Large intestine (tissue), 3 donors: ENCODE results near the gene F12. TPM values are rescaled to one million over a fixed set of nuclear protein-coding genes. Genes with fewer than 3 reads are reported as not detected.

Source experiments
- DNase-seq, 2 donors: peaks; one replicate each; pipeline versions ENCODE4 v3.0.0 to v3.0.0-alpha.2; 2013
- H3K27ac ChIP-seq: one replicate; pipeline ENCODE4 v1.5.1; 2013; ENCODE audit warnings: low read length
- H3K27me3 ChIP-seq: 2 replicates; pipeline ENCODE4 v1.6.1; 2013; ENCODE audit warnings: low read length; ENCODE audit not compliant: control insufficient read depth, insufficient read depth
- H3K36me3 ChIP-seq: 2 replicates; pipeline ENCODE4 v1.6.1; 2013; ENCODE audit warnings: low read length; ENCODE audit not compliant: control insufficient read depth, insufficient read depth
- H3K4me1 ChIP-seq: one replicate; pipeline ENCODE4 v1.6.1; 2013; ENCODE audit warnings: low read length; ENCODE audit not compliant: control insufficient read depth, insufficient read depth
- H3K4me3 ChIP-seq: one replicate; pipeline ENCODE4 v1.5.1; 2013; ENCODE audit warnings: low read length
- H3K9me3 ChIP-seq: one replicate; pipeline ENCODE4 v1.6.1; 2013; ENCODE audit warnings: mild to moderate bottlenecking, low read depth, low read length, moderate library complexity; ENCODE audit not compliant: control insufficient read depth
- WGBS: methylation state at CpG from one replicate; pipeline ENCODE4 v1.1.5; 2013; ENCODE audit warnings: low lambda C conversion rate; ENCODE audit not compliant: insufficient coverage; 5-methylcytosine and 5-hydroxymethylcytosine counted together
- polyA plus RNA-seq: library from polyadenylated mRNA; unstranded; fragments of 120-200 nt; gene quantifications from one replicate; pipeline ENCODE4 v1.2.1, GENCODE V29; 2013

The F12 gene
- polyA plus RNA-seq, 1 donor = 1.0 TPM

DNA sequence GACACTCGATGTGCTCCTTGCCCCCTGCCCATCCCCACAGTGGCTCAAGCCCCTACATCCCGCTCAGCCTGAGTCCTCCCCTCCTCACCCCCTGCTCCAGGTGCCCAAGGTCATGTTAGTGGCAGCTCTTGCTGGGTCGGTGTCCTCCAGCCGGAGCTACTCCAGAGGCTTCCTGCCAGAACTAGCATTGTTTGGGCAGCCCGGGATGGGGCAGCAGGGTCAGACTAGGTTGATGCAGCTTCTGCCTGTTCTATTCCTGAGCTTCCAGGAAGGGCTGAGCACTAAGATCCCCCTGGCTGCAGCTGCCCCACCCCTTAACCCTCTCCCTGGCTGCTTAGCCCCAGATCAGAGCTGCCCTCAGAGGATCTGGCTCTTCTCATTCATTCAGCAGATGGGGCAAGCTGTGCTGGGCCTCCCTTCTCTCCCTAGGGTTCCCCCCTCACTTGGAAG is 51.0 kb downstream of the F12 start:
- Histone ChIP-seq H3K27me3 (peaks cover 16% of the 10 kb centered on the region), H3K4me1 (peaks cover 2% of the 10 kb centered on the region), H3K36me3 (no peaks in the 10 kb centered on the region), H3K27ac (no peak overlapping the region), H3K4me3 (peak overlapping the region; percentile 21), H3K9me3 (no peaks in the 10 kb centered on the region)
- no peak for DNase-seq
- WGBS = no CpG with 5 or more reads among the region's 5 CpGs

DNA sequence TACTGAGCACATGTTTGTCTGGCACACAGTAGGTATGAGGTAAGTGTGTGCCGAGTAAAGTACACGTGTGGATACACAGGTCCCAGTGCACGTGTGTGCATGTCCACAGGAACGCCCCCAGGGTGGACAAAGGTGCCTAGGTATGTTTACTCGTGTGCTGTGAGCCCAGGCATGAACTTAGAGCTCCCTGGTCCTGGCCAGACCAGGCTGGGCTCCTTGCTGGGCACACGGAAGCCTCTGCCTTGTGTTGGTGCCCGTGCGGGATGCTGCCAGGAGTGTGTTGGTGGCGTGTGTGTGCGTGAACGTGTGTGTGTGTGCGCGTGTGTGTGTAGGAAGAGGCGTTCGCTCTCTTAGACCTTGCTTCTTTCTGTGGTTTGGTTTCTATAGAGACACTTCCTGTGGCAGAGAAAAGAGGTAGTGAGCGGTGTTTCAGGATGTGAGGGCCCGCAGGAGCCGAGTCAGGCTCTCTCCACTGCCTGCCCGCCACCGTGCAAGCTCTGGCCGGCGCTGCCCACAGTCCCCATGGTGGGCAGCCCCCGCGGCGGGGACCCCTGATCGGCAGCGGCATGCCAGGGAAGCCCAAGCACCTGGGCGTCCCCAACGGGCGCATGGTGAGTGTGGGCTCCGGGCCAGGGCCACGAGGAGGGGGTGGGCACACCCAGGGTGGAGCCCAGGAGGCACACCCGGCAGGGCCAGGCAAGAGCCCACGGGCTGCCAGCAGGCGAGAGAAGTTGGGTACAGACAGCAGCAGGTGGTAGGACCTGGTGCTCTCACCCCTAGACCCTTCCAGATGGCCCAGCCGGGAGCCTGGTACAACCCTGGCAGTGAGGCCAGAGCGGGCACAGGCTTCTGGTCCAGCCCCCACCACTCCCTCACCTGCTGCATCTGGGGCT is 51.7 kb downstream of the F12 start, which contains the start of gene RGS14:
RGS14 (plus strand) TSS at position 466 of the 893 bp plus-strand sequence; CDS start at position 567, 101 bp downstream.
- no peaks in the 10 kb centered on the region for H3K4me1 ChIP-seq
- WGBS = no CpG with 5 or more reads among the region's 37 CpGs

DNA sequence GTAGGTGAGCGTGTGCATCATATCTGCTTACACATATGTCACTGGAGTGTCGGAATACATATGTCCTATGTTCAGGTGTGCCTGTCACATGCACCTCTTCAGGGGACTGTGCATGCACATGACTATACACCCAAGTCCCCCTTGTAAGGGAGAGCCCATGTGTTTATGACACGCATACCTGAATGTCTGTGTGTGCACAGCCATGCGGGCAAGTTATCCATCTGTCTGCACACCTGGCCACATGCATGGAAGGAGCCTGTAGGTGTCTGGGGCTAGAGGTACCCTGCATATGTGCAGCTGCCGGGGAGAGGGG is 52.3 kb downstream of the F12 start:
- no peaks in the 10 kb centered on the region for H3K36me3 ChIP-seq
- H3K4me1 ChIP-seq = peaks cover 2% of the 10 kb centered on the region
- no peaks in the 10 kb centered on the region for H3K9me3 ChIP-seq
- WGBS = no CpG with 5 or more reads among the region's 5 CpGs
- DNase-seq = no peak
- no peak overlapping the region for H3K4me3 ChIP-seq
- H3K27me3 ChIP-seq = peaks cover 16% of the 10 kb centered on the region
- H3K27ac ChIP-seq = no peak overlapping the region

More for the DNA sequence above, 51.7 kb downstream of the F12 start, which contains the start of gene RGS14:
- no peak for DNase-seq
- no peaks in the 10 kb centered on the region for H3K36me3 ChIP-seq
- H3K4me3 ChIP-seq = peak within 1 kb of the TSS; percentile 21
- H3K27ac ChIP-seq = no peak within 1 kb of the TSS
- H3K9me3 ChIP-seq = no peaks in the 10 kb centered on the region
- H3K27me3 ChIP-seq = peaks cover 16% of the 10 kb centered on the region

DNA sequence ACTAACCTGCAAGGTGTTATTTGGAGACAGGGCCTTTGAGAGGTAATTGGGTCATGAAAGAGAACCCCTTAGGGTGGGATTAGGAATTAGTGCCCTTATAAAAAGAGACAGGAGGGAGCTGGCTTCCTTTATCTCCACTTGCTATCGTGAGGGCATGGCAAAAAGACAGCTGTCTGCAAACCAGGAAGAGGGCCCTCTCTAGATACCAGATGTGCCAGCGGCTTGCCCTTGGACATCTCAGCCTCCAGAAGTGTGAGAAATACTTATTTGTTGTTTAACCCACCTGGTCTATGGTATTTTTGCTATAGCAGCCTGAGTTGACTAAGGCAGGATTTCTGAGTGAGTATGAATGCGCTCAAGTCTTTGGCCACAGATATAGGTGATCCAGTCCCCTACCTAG is 52.6 kb downstream of the F12 start:
- Histone ChIP-seq H3K4me1 (peaks cover 2% of the 10 kb centered on the region), H3K36me3 (no peaks in the 10 kb centered on the region), H3K9me3 (no peaks in the 10 kb centered on the region), H3K27me3 (peaks cover 16% of the 10 kb centered on the region), H3K4me3 (no peak overlapping the region), H3K27ac (no peak overlapping the region)
- no peak for DNase-seq
- no CpG with 5 or more reads among the region's 3 CpGs for WGBS

DNA sequence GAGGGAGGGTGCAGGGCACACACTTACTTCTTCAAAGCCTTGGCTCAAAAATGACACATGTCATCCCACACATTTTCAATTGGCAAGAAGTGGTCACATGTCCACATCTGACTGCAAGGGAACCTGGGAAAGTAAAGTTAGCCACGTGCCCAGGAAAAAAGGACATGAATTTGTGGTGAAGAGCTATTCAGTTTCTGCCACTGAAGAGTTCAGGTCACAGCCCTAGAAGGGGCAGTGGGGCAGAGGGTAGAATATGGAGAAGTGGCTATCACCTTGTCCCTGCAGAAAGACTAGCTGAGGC is 53.5 kb downstream of the F12 start:
- Histone ChIP-seq H3K36me3 (no peaks in the 10 kb centered on the region), H3K27ac (no peak overlapping the region), H3K4me1 (peaks cover 3% of the 10 kb centered on the region), H3K4me3 (no peak overlapping the region), H3K27me3 (peaks cover 16% of the 10 kb centered on the region), H3K9me3 (no peaks in the 10 kb centered on the region)
- WGBS = no CpG with 5 or more reads among the region's 1 CpG
- DNase-seq = no peak

DNA sequence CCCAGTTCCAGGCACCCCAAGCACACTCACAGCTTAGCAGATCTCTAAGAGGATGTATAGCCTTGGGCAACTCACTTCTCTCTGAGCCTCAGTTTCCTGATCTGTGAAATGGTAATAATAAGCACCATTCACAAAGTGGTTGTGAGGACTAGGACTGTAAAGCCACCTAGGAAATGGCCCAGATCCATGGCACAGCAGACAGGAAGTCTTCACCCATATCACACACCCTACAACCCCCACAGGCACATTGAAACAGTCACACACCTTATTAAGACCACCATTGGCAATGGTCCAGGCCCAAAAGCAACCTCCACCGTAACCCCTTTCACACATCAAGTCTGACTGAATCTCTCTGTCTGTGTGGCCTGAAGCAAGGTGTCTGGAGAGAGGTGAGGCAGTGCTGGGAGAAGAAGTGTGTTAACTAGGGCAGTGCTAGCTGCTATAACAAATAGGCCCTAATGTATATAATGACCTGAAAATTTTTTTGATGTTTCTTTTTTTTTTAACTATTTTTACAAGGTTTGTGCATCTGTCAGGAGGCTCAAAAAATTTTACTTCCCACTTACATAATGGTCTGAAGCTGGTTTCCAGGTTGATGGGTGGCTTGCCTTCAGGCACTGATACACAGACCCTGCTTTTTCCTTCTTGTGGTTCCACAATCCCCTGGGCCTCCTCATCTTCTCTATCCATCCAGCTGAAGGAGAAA is 54.0 kb downstream of the F12 start:
- Histone ChIP-seq H3K36me3 (no peaks in the 10 kb centered on the region), H3K4me1 (peaks cover 8% of the 10 kb centered on the region), H3K27me3 (peaks cover 16% of the 10 kb centered on the region), H3K27ac (no peak overlapping the region), H3K4me3 (no peak overlapping the region), H3K9me3 (no peaks in the 10 kb centered on the region)
- no CpG with 5 or more reads among the region's 1 CpG for WGBS
- no peak for DNase-seq

DNA sequence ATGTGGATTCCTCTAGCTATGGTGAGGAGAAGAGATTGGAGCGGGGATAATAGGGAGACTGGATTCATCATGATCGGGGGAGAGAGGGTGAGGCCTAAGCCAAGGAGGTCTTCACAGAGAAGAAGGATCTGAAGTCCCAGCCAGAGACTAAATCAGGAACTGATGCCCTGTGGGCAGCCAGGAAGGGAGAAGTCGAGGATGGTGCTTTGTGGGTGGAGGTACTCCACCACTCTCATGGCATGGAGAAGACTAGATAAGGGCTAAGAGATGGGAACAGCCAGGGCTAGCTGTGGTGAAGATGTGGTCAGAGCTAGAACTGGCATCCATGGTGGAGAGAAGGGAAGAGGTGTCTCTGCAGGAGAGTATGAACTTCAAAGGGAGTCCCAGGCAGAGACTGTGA is 54.7 kb downstream of the F12 start:
- WGBS = no CpG with 5 or more reads among the region's 3 CpGs
- Histone ChIP-seq H3K27ac (no peak overlapping the region), H3K27me3 (peaks cover 16% of the 10 kb centered on the region), H3K4me3 (no peak overlapping the region), H3K9me3 (no peaks in the 10 kb centered on the region), H3K36me3 (peaks cover 5% of the 10 kb centered on the region), H3K4me1 (peaks cover 14% of the 10 kb centered on the region)
- DNase-seq = no peak

DNA sequence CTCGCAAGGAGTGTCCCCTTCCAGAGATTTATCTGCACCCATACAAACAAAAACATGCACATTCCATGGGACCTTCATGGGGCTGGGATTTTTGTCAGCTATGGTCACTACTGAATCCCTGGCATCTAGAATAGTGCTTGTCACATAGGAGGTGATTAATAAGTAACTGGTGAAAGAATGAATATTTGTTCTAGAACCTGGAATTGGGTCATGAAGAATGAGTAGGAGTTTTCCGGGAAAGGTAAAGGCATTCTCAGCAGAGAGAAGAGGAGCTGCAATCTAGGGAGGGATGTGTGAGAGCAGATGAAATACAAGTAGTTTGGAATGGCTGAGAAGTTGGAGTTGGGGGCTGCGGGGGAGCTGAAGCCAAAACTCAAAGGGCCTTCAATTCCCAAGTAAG is 55.1 kb downstream of the F12 start:
- Histone ChIP-seq H3K27ac (no peak overlapping the region), H3K4me3 (no peak overlapping the region), H3K4me1 (peaks cover 14% of the 10 kb centered on the region), H3K27me3 (peaks cover 16% of the 10 kb centered on the region), H3K9me3 (no peaks in the 10 kb centered on the region), H3K36me3 (peaks cover 7% of the 10 kb centered on the region)
- DNase-seq = no peak
- 100% methylated on average over 1 of the region's 3 CpGs for WGBS

DNA sequence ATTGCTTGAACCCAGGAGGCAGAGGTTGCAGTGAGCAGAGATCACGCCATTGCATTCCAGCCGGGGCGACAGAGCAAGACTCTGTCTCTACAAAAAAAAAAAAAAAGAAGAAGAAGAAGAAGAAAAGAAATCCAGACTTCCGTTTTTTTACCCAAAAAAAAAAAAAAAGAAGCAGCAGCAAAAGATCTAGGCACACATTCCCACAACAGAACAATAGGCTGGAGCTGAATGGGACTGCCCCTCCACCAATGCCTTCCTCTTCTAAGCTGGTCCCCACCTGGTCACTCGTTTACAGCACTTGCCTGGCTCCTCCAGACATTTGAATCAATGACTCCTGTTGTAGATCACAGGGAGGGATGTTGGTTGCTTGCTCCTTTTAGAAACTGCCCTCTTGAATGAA is 56.3 kb downstream of the F12 start:
- DNase-seq = no peak
- H3K4me3 ChIP-seq = no peak overlapping the region
- H3K36me3 ChIP-seq = peaks cover 11% of the 10 kb centered on the region
- H3K27me3 ChIP-seq = peaks cover 12% of the 10 kb centered on the region
- no peak overlapping the region for H3K27ac ChIP-seq
- H3K4me1 ChIP-seq = peaks cover 14% of the 10 kb centered on the region
- 100% methylated on average over 1 of the region's 5 CpGs for WGBS
- H3K9me3 ChIP-seq = no peaks in the 10 kb centered on the region
